Activated T-helper 1 cell treated with anti-CD3 and anti-CD28 coated beads, Interleukin-12 subunit alpha, Interleukin-12 subunit beta, Interleukin-2, Interleukin-4 antibody, amounts not matched to agents 30 ng/mL and 10 ng/mL and 1 ng/mL, durations not matched to agents 14 hours and 24 hours and 36 hours (primary cell): ENCODE measurements around the gene SV2B. TPM values are rescaled to one million over a fixed set of nuclear protein-coding genes. Genes with fewer than 3 reads are reported as not detected.

ENCODE experiments used
- DNase-seq: peaks from one replicate; pipeline ENCODE4 v3.0.0; 2021; ENCODE audit warnings: low spot score
- H3K27ac Mint-ChIP-seq: one replicate; pipeline ENCODE4 v1.8.0; 2021; ENCODE audit warnings: mild to moderate bottlenecking, mixed read lengths
- H3K27me3 Mint-ChIP-seq: one replicate; pipeline ENCODE4 v1.8.0; 2022; ENCODE audit warnings: mild to moderate bottlenecking, moderate library complexity, mixed read lengths; ENCODE audit not compliant: insufficient read depth
- H3K36me3 Mint-ChIP-seq: one replicate; pipeline ENCODE4 v1.8.0; 2021; ENCODE audit warnings: low read depth, mixed read lengths
- H3K4me1 Mint-ChIP-seq: one replicate; pipeline ENCODE4 v1.8.0; 2021; ENCODE audit warnings: low read depth, mixed read lengths
- H3K4me3 Mint-ChIP-seq: one replicate; pipeline ENCODE4 v1.8.0; 2021; ENCODE audit warnings: mild to moderate bottlenecking, moderate library complexity, mixed read lengths
- H3K9me3 Mint-ChIP-seq: one replicate; pipeline ENCODE4 v1.8.0; 2021; ENCODE audit warnings: mixed read lengths
- intact Hi-C: fragments of 100-400 bp; cut with micrococcal nuclease; formaldehyde crosslinking; loops from one replicate; pipeline ENCODE4 v1.15.1; 2024
- total RNA-seq: library from RNA; stranded (reverse); gene quantifications from 2 replicates; pipeline ENCODE4 v1.2.3, GENCODE V29; 2022

SV2B gene
- total RNA-seq, 1 donor from 2014 or later, result 0.08 TPM

DNA sequence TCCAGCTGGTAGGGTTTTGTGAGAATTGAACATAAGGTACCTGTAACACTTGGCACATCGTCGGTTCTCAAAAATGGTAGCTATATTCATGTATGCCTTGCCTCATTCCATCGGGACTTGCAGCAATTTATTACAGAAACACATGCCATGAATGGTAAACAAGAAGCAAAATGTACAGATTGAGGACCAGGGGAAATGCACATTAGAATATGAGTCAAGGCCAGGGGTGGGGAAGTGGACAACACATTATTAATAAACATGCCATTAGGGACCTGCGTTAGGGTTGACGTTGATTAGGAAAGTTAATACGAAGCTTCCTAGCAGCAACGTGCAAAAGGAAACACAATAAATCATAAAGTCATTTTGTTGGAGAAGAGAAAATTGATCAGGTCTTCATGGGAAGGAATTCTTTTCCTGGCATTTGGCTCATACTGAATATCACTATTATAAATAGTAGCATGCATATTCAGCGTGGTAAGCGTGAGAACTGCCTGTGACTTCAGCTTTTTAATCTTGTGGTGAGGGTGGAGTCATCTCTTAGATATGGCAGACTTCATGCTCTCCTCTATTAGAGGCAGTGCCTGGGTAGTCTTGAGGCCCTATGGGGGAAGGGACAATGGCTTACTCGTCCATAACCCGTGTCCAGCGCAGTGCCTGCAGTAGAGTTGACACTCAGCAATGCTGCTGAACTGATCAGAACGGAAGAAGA is 184.9 kb downstream of the SV2B start:
- Mint-ChIP-seq H3K4me1 (no peaks in the 10 kb centered on the region), H3K27ac (no peak overlapping the region), H3K9me3 (no peaks in the 10 kb centered on the region), H3K4me3 (no peak overlapping the region), H3K27me3 (peaks cover 2% of the 10 kb centered on the region), H3K36me3 (no peaks in the 10 kb centered on the region)
- DNase-seq, result no peak
- intact Hi-C loops, result no loop called here

DNA sequence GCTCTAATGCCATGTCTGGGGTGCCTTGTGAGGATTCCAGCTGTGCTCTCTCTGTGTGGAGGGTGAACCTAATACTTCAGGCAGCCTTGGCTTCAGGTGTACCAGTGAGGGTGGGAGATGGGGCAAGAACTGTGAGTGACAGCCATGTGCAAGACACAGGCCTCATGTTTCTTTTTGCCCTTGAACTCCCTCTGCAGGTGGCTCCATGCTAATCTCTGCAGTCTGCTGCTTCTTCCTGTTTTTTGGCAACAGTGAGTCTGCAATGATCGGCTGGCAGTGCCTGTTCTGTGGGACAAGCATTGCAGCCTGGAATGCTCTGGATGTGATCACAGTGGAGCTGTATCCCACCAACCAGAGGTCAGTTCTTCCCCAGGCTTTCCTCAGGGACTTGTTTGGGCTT is 189.3 kb downstream of the SV2B start:
- H3K27ac Mint-ChIP-seq, result no peak overlapping the region
- no peaks in the 10 kb centered on the region for H3K4me1 Mint-ChIP-seq
- no peaks in the 10 kb centered on the region for H3K36me3 Mint-ChIP-seq
- intact Hi-C loops, result no loop called here
- H3K4me3 Mint-ChIP-seq, result no peak overlapping the region
- no peaks in the 10 kb centered on the region for H3K9me3 Mint-ChIP-seq
- peaks cover 9% of the 10 kb centered on the region for H3K27me3 Mint-ChIP-seq
- no peak for DNase-seq

- H3K4me3 Mint-ChIP-seq, result no peak overlapping the region
- intact Hi-C loops, result no loop called here
- DNase-seq, result no peak
- H3K4me1 Mint-ChIP-seq, result no peaks in the 10 kb centered on the region
- no peak overlapping the region for H3K27ac Mint-ChIP-seq
- H3K36me3 Mint-ChIP-seq, result no peaks in the 10 kb centered on the region
- no peaks in the 10 kb centered on the region for H3K9me3 Mint-ChIP-seq
- H3K27me3 Mint-ChIP-seq, result peaks cover 17% of the 10 kb centered on the region
These were observed 190.5 kb downstream of the SV2B start for GRCh38 chr15:91290553-91290952.

- intact Hi-C loops, result no loop called here
- H3K9me3 Mint-ChIP-seq, result no peaks in the 10 kb centered on the region
- H3K27ac Mint-ChIP-seq, result no peak overlapping the region
- DNase-seq, result no peak
- H3K36me3 Mint-ChIP-seq, result no peaks in the 10 kb centered on the region
- H3K27me3 Mint-ChIP-seq, result peaks cover 20% of the 10 kb centered on the region
- H3K4me3 Mint-ChIP-seq, result no peak overlapping the region
- no peaks in the 10 kb centered on the region for H3K4me1 Mint-ChIP-seq
These were observed 191.6 kb downstream of the SV2B start for GRCh38 chr15:91291673-91292072.

- intact Hi-C loops, result no loop called here
- peaks cover 25% of the 10 kb centered on the region for H3K27me3 Mint-ChIP-seq
- no peaks in the 10 kb centered on the region for H3K9me3 Mint-ChIP-seq
- H3K4me1 Mint-ChIP-seq, result no peaks in the 10 kb centered on the region
- H3K4me3 Mint-ChIP-seq, result no peak overlapping the region
- no peaks in the 10 kb centered on the region for H3K36me3 Mint-ChIP-seq
- DNase-seq, result no peak
- H3K27ac Mint-ChIP-seq, result no peak overlapping the region
These were observed 194.3 kb downstream of the SV2B start for GRCh38 chr15:91294344-91294743.

DNA sequence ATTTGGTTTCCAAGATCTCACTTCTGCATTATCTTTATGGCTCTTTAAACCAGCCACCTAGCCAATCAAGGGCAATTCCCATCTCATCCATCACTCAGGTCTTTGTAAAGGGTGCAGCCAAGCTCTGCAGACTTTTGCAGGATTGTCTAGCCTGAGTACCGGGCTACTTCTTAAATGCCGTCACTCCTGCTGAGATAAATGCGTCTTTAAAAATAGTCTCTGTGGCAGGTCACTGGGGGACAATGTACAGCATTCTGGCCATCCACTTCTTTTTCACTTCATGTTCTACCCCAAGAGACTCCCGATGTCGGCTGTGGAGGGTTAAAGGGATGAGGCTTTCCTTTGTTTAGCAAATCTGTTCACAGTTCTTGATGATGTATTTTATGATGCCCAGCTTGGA is 194.7 kb downstream of the SV2B start:
- Mint-ChIP-seq H3K27ac (no peak overlapping the region), H3K36me3 (no peaks in the 10 kb centered on the region), H3K9me3 (no peaks in the 10 kb centered on the region), H3K4me1 (no peaks in the 10 kb centered on the region), H3K27me3 (peaks cover 25% of the 10 kb centered on the region), H3K4me3 (no peak overlapping the region)
- intact Hi-C loops, result no loop called here
- DNase-seq, result no peak

DNA sequence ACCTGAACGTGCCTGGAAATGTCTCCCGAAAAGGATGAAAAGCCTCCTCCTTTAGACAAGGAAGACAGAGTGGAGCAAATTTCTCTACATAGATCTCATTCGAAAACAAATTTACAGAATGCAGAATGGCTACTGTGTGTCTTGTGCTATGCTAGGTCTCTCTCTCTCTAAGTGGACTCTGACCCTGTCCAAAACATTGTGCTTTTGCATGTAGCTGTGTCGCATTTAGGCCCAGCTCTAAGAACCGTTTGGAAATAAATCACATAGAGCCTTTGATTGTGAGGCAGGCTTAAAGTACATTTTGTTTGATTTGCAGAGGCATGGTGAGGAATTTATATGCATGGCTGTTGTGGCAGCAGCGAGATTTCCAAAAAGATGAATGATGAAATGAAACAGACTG is 198.0 kb downstream of the SV2B start:
- H3K27ac Mint-ChIP-seq, result no peak overlapping the region
- H3K36me3 Mint-ChIP-seq, result no peaks in the 10 kb centered on the region

GRCh38 chr15:91302588-91303439 is 202.8 kb downstream of the SV2B start:
- Mint-ChIP-seq H3K27ac (no peak overlapping the region), H3K27me3 (peaks cover 48% of the 10 kb centered on the region)

More for the DNA sequence above, 198.0 kb downstream of the SV2B start:
- no peaks in the 10 kb centered on the region for H3K9me3 Mint-ChIP-seq
- intact Hi-C loops, result no loop called here
- peaks cover 4% of the 10 kb centered on the region for H3K4me1 Mint-ChIP-seq
- peaks cover 38% of the 10 kb centered on the region for H3K27me3 Mint-ChIP-seq
- no peak for DNase-seq
- no peak overlapping the region for H3K4me3 Mint-ChIP-seq

GRCh38 chr15:91304210-91304609 is 204.2 kb downstream of the SV2B start:
- Mint-ChIP-seq H3K9me3 (no peaks in the 10 kb centered on the region), H3K4me1 (peaks cover 25% of the 10 kb centered on the region), H3K4me3 (no peak overlapping the region), H3K27ac (no peak overlapping the region), H3K36me3 (peaks cover 1% of the 10 kb centered on the region), H3K27me3 (peaks cover 51% of the 10 kb centered on the region)
- no peak for DNase-seq
- intact Hi-C loops, result loop anchor here (10.0 kb wide), 2 partner anchors 121 to 1411 kb away; no protein-coding TSS in a partner anchor

More at GRCh38 chr15:91302588-91303439, 202.8 kb downstream of the SV2B start:
- intact Hi-C loops, result loop anchor here (1.0 to 10.0 kb wide), 7 partner anchors 122 to 1412 kb away; partner anchors contain the start of gene SLCO3A1
- Mint-ChIP-seq H3K4me3 (no peak overlapping the region), H3K4me1 (peaks cover 16% of the 10 kb centered on the region), H3K36me3 (peaks cover 1% of the 10 kb centered on the region), H3K9me3 (no peaks in the 10 kb centered on the region)
- no peak for DNase-seq

GRCh38 chr15:91304786-91305185 is 204.7 kb downstream of the SV2B start:
- Mint-ChIP-seq H3K27me3 (peaks cover 54% of the 10 kb centered on the region), H3K4me1 (peaks cover 31% of the 10 kb centered on the region), H3K27ac (no peak overlapping the region)

DNA sequence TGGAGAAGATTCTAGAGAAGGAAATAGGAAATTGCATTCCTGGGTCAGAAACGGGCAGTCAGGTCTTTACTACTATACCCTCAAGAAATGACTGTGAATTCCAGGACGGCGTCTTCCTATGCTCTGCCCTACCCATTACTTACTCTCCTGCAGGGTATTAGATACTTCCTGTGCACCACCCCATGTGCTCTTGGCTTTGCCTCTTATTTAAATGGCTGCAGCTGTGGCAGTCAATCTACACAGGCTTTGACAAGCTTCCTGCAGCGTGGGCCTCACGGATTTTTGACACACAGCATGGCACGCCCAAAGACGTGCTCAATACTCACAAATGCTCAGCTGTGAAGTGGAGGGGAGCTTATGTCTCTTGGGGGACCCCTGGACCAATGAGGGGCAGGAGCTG is 206.1 kb downstream of the SV2B start:
- H3K4me1 Mint-ChIP-seq, result peaks cover 32% of the 10 kb centered on the region
- intact Hi-C loops, result loop anchor here (10.0 kb wide), 2 partner anchors 119 to 1409 kb away; no protein-coding TSS in a partner anchor
- H3K4me3 Mint-ChIP-seq, result no peak overlapping the region
- H3K27me3 Mint-ChIP-seq, result peaks cover 44% of the 10 kb centered on the region
- H3K36me3 Mint-ChIP-seq, result peaks cover 1% of the 10 kb centered on the region
- no peak overlapping the region for H3K27ac Mint-ChIP-seq
- DNase-seq, result no peak
- no peaks in the 10 kb centered on the region for H3K9me3 Mint-ChIP-seq

More at GRCh38 chr15:91304786-91305185, 204.7 kb downstream of the SV2B start:
- intact Hi-C loops, result loop anchor here (10.0 kb wide), 2 partner anchors 120 to 1410 kb away; no protein-coding TSS in a partner anchor
- H3K36me3 Mint-ChIP-seq, result peaks cover 1% of the 10 kb centered on the region
- no peaks in the 10 kb centered on the region for H3K9me3 Mint-ChIP-seq
- DNase-seq, result no peak
- no peak overlapping the region for H3K4me3 Mint-ChIP-seq

DNA sequence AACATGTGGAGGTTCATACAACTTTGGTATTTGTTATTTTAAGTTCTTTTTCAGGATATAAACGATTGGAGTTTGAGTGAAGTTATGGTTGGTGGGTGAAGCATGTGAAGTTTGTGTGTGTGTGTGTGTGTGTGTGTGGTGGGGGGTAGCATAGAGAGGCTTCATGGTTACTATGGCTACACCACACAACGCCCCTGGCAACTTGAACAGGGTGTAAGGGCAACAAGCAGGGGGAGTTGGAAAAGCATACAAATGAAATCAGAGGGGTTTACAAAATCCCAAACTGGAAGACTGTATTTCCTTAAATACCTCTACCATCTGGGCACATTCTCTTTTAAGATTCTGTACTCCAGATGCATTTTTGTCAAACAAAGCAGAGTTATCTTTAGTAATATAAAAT is 207.5 kb downstream of the SV2B start:
- DNase-seq, result no peak
- H3K9me3 Mint-ChIP-seq, result no peaks in the 10 kb centered on the region
- H3K36me3 Mint-ChIP-seq, result peaks cover 1% of the 10 kb centered on the region
- H3K4me1 Mint-ChIP-seq, result peaks cover 46% of the 10 kb centered on the region
- H3K4me3 Mint-ChIP-seq, result no peak overlapping the region
- H3K27me3 Mint-ChIP-seq, result peaks cover 44% of the 10 kb centered on the region
- intact Hi-C loops, result loop anchor here (10.0 kb wide), 2 partner anchors 117 to 1407 kb away; no protein-coding TSS in a partner anchor
- H3K27ac Mint-ChIP-seq, result no peak overlapping the region

- intact Hi-C loops, result loop anchor here (1.0 to 10.0 kb wide), 3 partner anchors 117 to 1407 kb away; no protein-coding TSS in a partner anchor
- Mint-ChIP-seq H3K4me3 (no peak overlapping the region), H3K4me1 (peaks cover 43% of the 10 kb centered on the region), H3K27ac (no peak overlapping the region), H3K27me3 (peaks cover 42% of the 10 kb centered on the region), H3K36me3 (peaks cover 1% of the 10 kb centered on the region), H3K9me3 (no peaks in the 10 kb centered on the region)
- DNase-seq, result no peak
These were observed 208.1 kb downstream of the SV2B start for GRCh38 chr15:91308199-91308598.
